Right atrium auricular region (tissue), 2 donors: ENCODE results near the gene GPR108. TPM values are rescaled to one million over a fixed set of nuclear protein-coding genes. Genes with fewer than 3 reads are reported as not detected.

Experiments
- DNase-seq: peaks from one replicate; pipeline ENCODE4 v3.0.0-alpha.2; 2019; ENCODE audit warnings: low spot score
- H3K27ac ChIP-seq, 2 donors: fragments of 200-600 bp; sonication (generic); 1 replicate in 1 of 2; 2 replicates in 1 of 2; pipeline ENCODE4 v1.5.1; 2016 to 2019
- H3K27me3 ChIP-seq, 2 donors: fragments of 200-600 bp; sonication (generic); one replicate each; pipeline versions ENCODE4 v1.5.1 to v1.6.0; 2017 to 2019
- H3K36me3 ChIP-seq: fragments of 200-600 bp; sonication (generic); one replicate; pipeline ENCODE4 v1.5.1; 2016
- H3K4me1 ChIP-seq, 2 donors: fragments of 200-600 bp; sonication (generic); one replicate each; pipeline versions ENCODE4 v1.5.1 to v1.6.0; 2017 to 2019
- H3K4me3 ChIP-seq, 2 donors: fragments of 200-600 bp; sonication (generic); 1 replicate in 1 of 2; 2 replicates in 1 of 2; pipeline ENCODE4 v1.5.1; 2017 to 2019; ENCODE audit warnings: mild to moderate bottlenecking in 1 of 2, moderate library complexity in 1 of 2
- H3K9me3 ChIP-seq, 2 donors: fragments of 200-600 bp; sonication (generic); one replicate each; pipeline ENCODE4 v1.5.1; 2019
- CTCF ChIP-seq, 2 donors: fragments of 200-600 bp; sonication (generic); IDR thresholded peaks; one replicate each; pipeline ENCODE4 v1.5.1; 2019; ENCODE audit warnings: antibody characterized with exemption in 2 of 2
- total RNA-seq, 2 donors: library from RNA; depleted of rRNA; stranded (reverse); fragments of >200 nt; gene quantifications; one replicate each; pipeline ENCODE4 v1.1.0, GENCODE V29; 2016

Gene GPR108
- total RNA-seq, 2 donors from 2014 or later = 40.3 to 41.3 TPM

- peaks cover 0 to 29% of the 10 kb centered on the region in 2 donors for H3K4me1 ChIP-seq
- no peak overlapping the region for H3K4me3 ChIP-seq
- H3K36me3 ChIP-seq = peaks cover 17% of the 10 kb centered on the region
- no peak for TF ChIP-seq CTCF (IDR thresholded peaks at IDR 0.05)
- H3K27ac ChIP-seq = peak overlapping the region; percentile 97 to 99
- H3K27me3 ChIP-seq = no peaks in the 10 kb centered on the region
- DNase-seq = no peak
- H3K9me3 ChIP-seq = no peaks in the 10 kb centered on the region
Observed at GRCh38 chr19:6735181-6735911, 2.0 kb downstream of the GPR108 start.

GRCh38 chr19:6734096-6734696, 3.2 kb downstream of the GPR108 start:
- H3K4me1 ChIP-seq = peaks cover 0 to 28% of the 10 kb centered on the region in 2 donors

GRCh38 chr19:6733338-6734095, 3.9 kb downstream of the GPR108 start:
- no peaks in the 10 kb centered on the region for H3K27me3 ChIP-seq
- H3K4me1 ChIP-seq = peaks cover 0 to 22% of the 10 kb centered on the region in 2 donors
- H3K36me3 ChIP-seq = peaks cover 17% of the 10 kb centered on the region
- H3K9me3 ChIP-seq = no peaks in the 10 kb centered on the region
- TF ChIP-seq CTCF (IDR thresholded peaks at IDR 0.05) = peak in 1 of 2 donors; percentile 24
- H3K4me3 ChIP-seq = no peak overlapping the region
- DNase-seq = no peak
- no peak overlapping the region for H3K27ac ChIP-seq

More at GRCh38 chr19:6734096-6734696, 3.2 kb downstream of the GPR108 start:
- no peak overlapping the region for H3K4me3 ChIP-seq
- no peak overlapping the region for H3K27ac ChIP-seq
- H3K27me3 ChIP-seq = no peaks in the 10 kb centered on the region
- H3K9me3 ChIP-seq = no peaks in the 10 kb centered on the region
- H3K36me3 ChIP-seq = peaks cover 17% of the 10 kb centered on the region
- TF ChIP-seq CTCF (IDR thresholded peaks at IDR 0.05) = no peak
- DNase-seq = no peak

GRCh38 chr19:6732803-6733337, 4.5 kb downstream of the GPR108 start:
- Histone ChIP-seq H3K36me3 (peaks cover 17% of the 10 kb centered on the region), H3K27ac (no peak overlapping the region), H3K4me1 (peaks cover 0 to 15% of the 10 kb centered on the region in 2 donors), H3K4me3 (no peak overlapping the region), H3K9me3 (no peaks in the 10 kb centered on the region), H3K27me3 (no peaks in the 10 kb centered on the region)
- no peak for DNase-seq
- no peak for TF ChIP-seq CTCF (IDR thresholded peaks at IDR 0.05)

GRCh38 chr19:6731822-6732221, 5.6 kb downstream of the GPR108 start:
- DNase-seq = no peak
- no peak for TF ChIP-seq CTCF (IDR thresholded peaks at IDR 0.05)
- H3K4me3 ChIP-seq = no peak overlapping the region
- peaks cover 17% of the 10 kb centered on the region for H3K36me3 ChIP-seq
- peaks cover 0 to 14% of the 10 kb centered on the region in 2 donors for H3K4me1 ChIP-seq
- H3K27me3 ChIP-seq = no peaks in the 10 kb centered on the region
- H3K27ac ChIP-seq = no peak overlapping the region
- no peaks in the 10 kb centered on the region for H3K9me3 ChIP-seq
